GM12892 (cell line): ENCODE results near the gene RAD51D.

Experiments
- POLR2A ChIP-seq: IDR thresholded peaks from 2 replicates; pipeline ENCODE4 v1.6.1; 2011; ENCODE audit warnings: low read depth, low read length, control low read depth
- POLR2AphosphoS5 ChIP-seq: IDR thresholded peaks from 2 replicates; pipeline ENCODE4 v1.6.1; 2011; ENCODE audit warnings: low read depth, low read length, control low read depth

- TF ChIP-seq POLR2A = no peak
- TF ChIP-seq POLR2AphosphoS5 = no peak
Measured at GRCh38 chr17:35164716-35165115, 45.1 kb upstream of the RAD51D start.
